ENCODE data around the gene CCDC144A.

- TF ChIP-seq REST (IDR thresholded peaks at IDR 0.05; ENCODE audit: insufficient read depth in 1 of 2, low read depth in 2 of 2, low read length in 2 of 2) (no peak), POLR2AphosphoS5 (IDR thresholded peaks at IDR 0.05; ENCODE audit: low read depth, low read length) (no peak), SIN3A (IDR thresholded peaks at IDR 0.05; ENCODE audit: borderline replicate concordance, insufficient read depth, low read length) (no peak)
Measured at GRCh38 chr17:16649585-16649984, 40.5 kb upstream of the CCDC144A start.
